Parathyroid adenoma (tissue), 2 donors: ENCODE results near the gene CADM2.

Experiments
- H2AFZ ChIP-seq: fragments of 300-600 bp; sonication (generic); one replicate; pipeline ENCODE4 v1.7.0; 2017; ENCODE audit warnings: antibody characterized with exemption, mild to moderate bottlenecking
- H3K27ac ChIP-seq: fragments of 300-600 bp; sonication (generic); one replicate; pipeline ENCODE4 v1.7.0; 2017
- H3K27me3 ChIP-seq: fragments of 300-600 bp; sonication (generic); one replicate; pipeline ENCODE4 v1.7.0; 2017; ENCODE audit warnings: low read length; ENCODE audit not compliant: control insufficient read depth, insufficient read depth
- H3K36me3 ChIP-seq: fragments of 300-600 bp; sonication (generic); one replicate; pipeline ENCODE4 v1.7.0; 2017; ENCODE audit warnings: low read length; ENCODE audit not compliant: control insufficient read depth, insufficient read depth
- H3K4me1 ChIP-seq: fragments of 300-600 bp; sonication (generic); one replicate; pipeline ENCODE4 v1.7.0; 2017; ENCODE audit warnings: control low read depth
- H3K4me2 ChIP-seq: fragments of 300-600 bp; sonication (generic); one replicate; pipeline ENCODE4 v1.7.0; 2017; ENCODE audit warnings: low read length
- H3K4me3 ChIP-seq: fragments of 300-600 bp; sonication (generic); one replicate; pipeline ENCODE4 v1.7.0; 2017; ENCODE audit warnings: low read depth, low read length
- H3K79me2 ChIP-seq: fragments of 300-600 bp; sonication (generic); one replicate; pipeline ENCODE4 v1.7.0; 2017; ENCODE audit warnings: control low read depth
- H3K9ac ChIP-seq: fragments of 300-600 bp; sonication (generic); one replicate; pipeline ENCODE4 v1.7.0; 2017; ENCODE audit warnings: mild to moderate bottlenecking
- H3K9me3 ChIP-seq: fragments of 300-600 bp; sonication (generic); one replicate; pipeline ENCODE4 v1.7.0; 2017; ENCODE audit warnings: low read length; ENCODE audit not compliant: control insufficient read depth
- TF ChIP-seq, protein P1 (sequence below): fragments of 300-600 bp; sonication (generic); IDR thresholded peaks from one replicate; pipeline ENCODE4 v1.7.0; 2017; ENCODE audit warnings: antibody characterized with exemption, mild to moderate bottlenecking
- donor health status: primary hyperparathyroidism.

CADM2 gene

DNA sequence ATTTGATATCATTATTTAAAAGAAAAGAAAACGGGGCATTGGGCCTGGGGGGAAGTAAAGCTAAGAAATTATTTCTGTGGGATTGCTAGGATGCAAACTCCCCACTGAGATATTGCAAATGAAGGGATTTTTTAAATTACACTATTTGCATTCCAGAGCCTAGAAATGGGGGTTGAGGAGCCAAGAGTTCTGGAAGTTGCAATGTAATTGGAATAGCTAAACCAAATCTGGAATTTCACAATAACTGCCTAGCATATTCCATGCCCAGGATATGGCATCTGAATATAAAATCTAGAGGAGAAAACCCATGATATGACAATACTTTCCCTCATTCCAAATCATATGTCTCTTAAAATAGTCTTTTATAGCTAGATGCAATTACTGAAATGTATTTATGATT, 93.0 kb downstream of the CADM2 start:
- TF ChIP-seq, protein P1, sequence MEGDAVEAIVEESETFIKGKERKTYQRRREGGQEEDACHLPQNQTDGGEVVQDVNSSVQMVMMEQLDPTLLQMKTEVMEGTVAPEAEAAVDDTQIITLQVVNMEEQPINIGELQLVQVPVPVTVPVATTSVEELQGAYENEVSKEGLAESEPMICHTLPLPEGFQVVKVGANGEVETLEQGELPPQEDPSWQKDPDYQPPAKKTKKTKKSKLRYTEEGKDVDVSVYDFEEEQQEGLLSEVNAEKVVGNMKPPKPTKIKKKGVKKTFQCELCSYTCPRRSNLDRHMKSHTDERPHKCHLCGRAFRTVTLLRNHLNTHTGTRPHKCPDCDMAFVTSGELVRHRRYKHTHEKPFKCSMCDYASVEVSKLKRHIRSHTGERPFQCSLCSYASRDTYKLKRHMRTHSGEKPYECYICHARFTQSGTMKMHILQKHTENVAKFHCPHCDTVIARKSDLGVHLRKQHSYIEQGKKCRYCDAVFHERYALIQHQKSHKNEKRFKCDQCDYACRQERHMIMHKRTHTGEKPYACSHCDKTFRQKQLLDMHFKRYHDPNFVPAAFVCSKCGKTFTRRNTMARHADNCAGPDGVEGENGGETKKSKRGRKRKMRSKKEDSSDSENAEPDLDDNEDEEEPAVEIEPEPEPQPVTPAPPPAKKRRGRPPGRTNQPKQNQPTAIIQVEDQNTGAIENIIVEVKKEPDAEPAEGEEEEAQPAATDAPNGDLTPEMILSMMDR: no peak
- Histone ChIP-seq H3K27me3 (no peaks in the 10 kb centered on the region), H2AFZ (no peak overlapping the region), H3K9ac (no peak overlapping the region), H3K4me1 (no peaks in the 10 kb centered on the region), H3K4me3 (no peak overlapping the region), H3K79me2 (no peaks in the 10 kb centered on the region), H3K27ac (no peak overlapping the region), H3K36me3 (no peaks in the 10 kb centered on the region), H3K4me2 (no peak overlapping the region), H3K9me3 (no peaks in the 10 kb centered on the region)

GRCh38 chr3:85053626-85054025, 94.8 kb downstream of the CADM2 start:
- TF ChIP-seq, protein P1: no peak

GRCh38 chr3:85054579-85054978, 95.8 kb downstream of the CADM2 start:
- TF ChIP-seq, protein P1: no peak
- H3K4me2 ChIP-seq: no peak overlapping the region
- no peak overlapping the region for H3K27ac ChIP-seq
- H3K27me3 ChIP-seq: no peaks in the 10 kb centered on the region
- no peaks in the 10 kb centered on the region for H3K4me1 ChIP-seq
- H3K9me3 ChIP-seq: no peaks in the 10 kb centered on the region
- no peaks in the 10 kb centered on the region for H3K36me3 ChIP-seq
- no peaks in the 10 kb centered on the region for H3K79me2 ChIP-seq
- no peak overlapping the region for H3K9ac ChIP-seq
- H3K4me3 ChIP-seq: no peak overlapping the region
- H2AFZ ChIP-seq: no peak overlapping the region

More at GRCh38 chr3:85053626-85054025, 94.8 kb downstream of the CADM2 start:
- Histone ChIP-seq H3K27me3 (no peaks in the 10 kb centered on the region), H3K79me2 (no peaks in the 10 kb centered on the region), H3K36me3 (no peaks in the 10 kb centered on the region), H3K9ac (no peak overlapping the region), H2AFZ (no peak overlapping the region), H3K4me2 (no peak overlapping the region), H3K27ac (no peak overlapping the region), H3K4me1 (no peaks in the 10 kb centered on the region), H3K4me3 (no peak overlapping the region), H3K9me3 (no peaks in the 10 kb centered on the region)

DNA sequence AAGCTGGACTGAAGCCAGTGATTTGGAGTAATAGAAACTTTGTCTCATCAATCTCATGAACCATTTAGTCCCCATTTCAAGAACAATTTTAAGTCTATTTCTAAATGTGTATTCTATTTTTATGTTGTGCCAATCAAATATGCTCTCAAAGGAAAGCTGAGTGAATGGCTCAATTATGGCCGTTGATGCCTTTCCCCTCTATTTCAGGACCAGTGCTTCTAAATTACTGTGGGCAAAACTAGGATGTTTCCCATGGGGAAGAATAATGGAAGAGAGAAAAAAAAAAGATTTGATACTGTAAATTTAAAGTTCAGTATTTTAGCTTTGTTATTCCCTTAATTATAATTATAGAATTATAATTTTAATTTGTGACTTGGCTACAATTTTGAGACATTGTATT, 110.1 kb downstream of the CADM2 start:
- H3K27ac ChIP-seq: no peak overlapping the region
- H3K36me3 ChIP-seq: no peaks in the 10 kb centered on the region
- TF ChIP-seq, protein P1: no peak
- H3K79me2 ChIP-seq: no peaks in the 10 kb centered on the region
- no peaks in the 10 kb centered on the region for H3K4me1 ChIP-seq
- H2AFZ ChIP-seq: no peak overlapping the region
- H3K27me3 ChIP-seq: no peaks in the 10 kb centered on the region
- H3K9me3 ChIP-seq: no peaks in the 10 kb centered on the region
- no peak overlapping the region for H3K9ac ChIP-seq
- no peak overlapping the region for H3K4me2 ChIP-seq
- H3K4me3 ChIP-seq: no peak overlapping the region

DNA sequence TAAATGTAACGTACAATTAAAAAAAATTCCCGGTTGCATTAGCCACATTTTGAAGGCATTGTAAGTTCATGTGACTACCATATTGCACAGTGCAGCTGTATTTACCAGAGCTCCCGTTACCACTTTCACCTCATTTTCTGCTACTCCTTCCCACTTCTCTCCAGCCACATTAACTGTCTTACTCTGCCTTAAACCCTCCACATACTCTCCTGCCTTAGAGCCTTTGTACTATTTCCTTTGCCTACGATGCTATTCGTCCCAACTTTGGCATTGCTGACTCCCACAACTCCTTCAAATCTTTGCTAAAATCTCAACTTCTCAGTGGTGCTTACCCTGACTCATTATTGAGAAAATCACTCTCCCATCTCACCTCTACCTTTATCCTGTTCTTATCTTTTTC, 115.2 kb downstream of the CADM2 start:
- no peak overlapping the region for H3K9ac ChIP-seq
- H3K27ac ChIP-seq: no peak overlapping the region
- H3K36me3 ChIP-seq: no peaks in the 10 kb centered on the region
- no peaks in the 10 kb centered on the region for H3K9me3 ChIP-seq
- TF ChIP-seq, protein P1: no peak
- H3K4me3 ChIP-seq: no peak overlapping the region
- no peak overlapping the region for H2AFZ ChIP-seq
- H3K4me1 ChIP-seq: no peaks in the 10 kb centered on the region
- no peaks in the 10 kb centered on the region for H3K79me2 ChIP-seq
- no peak overlapping the region for H3K4me2 ChIP-seq
- no peaks in the 10 kb centered on the region for H3K27me3 ChIP-seq
